GM18505 (cell line): Measurements from ENCODE around the gene TP63.

Source experiments
- ATAC-seq: cut with Tn5 transposase; IDR thresholded peaks from one replicate; pipeline ENCODE4 v1.9.1; 2021; ENCODE audit not compliant: unreplicated experiment
- POLR2A ChIP-seq: IDR thresholded peaks from 4 replicates; pipeline ENCODE4 v1.6.1; 2011; ENCODE audit warnings: borderline replicate concordance; ENCODE audit not compliant: insufficient read depth, insufficient read length; ENCODE audit errors: extremely low read depth

The TP63 gene

DNA sequence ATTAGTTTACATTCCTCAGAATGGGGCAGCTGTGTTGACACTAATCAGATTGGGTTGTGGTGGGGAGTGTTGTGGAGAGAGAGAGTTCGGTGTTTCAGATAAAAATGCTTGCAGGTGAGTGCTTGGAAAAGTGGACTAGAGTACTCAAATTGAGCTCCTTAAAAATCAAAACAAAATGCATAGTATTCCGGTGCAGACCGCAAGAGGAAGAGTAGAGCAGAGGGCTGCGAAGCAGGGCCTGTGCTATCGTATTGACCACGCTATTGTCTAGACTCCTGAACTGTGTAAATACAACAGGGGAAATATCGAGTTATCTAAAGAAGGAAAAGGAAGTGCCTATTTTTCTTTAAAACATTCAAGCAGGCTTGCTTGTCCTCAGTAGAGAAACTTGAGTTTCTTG lies 159.5 kb downstream of the TP63 start:
- ATAC-seq, result no peak
- no peak for TF ChIP-seq POLR2A

DNA sequence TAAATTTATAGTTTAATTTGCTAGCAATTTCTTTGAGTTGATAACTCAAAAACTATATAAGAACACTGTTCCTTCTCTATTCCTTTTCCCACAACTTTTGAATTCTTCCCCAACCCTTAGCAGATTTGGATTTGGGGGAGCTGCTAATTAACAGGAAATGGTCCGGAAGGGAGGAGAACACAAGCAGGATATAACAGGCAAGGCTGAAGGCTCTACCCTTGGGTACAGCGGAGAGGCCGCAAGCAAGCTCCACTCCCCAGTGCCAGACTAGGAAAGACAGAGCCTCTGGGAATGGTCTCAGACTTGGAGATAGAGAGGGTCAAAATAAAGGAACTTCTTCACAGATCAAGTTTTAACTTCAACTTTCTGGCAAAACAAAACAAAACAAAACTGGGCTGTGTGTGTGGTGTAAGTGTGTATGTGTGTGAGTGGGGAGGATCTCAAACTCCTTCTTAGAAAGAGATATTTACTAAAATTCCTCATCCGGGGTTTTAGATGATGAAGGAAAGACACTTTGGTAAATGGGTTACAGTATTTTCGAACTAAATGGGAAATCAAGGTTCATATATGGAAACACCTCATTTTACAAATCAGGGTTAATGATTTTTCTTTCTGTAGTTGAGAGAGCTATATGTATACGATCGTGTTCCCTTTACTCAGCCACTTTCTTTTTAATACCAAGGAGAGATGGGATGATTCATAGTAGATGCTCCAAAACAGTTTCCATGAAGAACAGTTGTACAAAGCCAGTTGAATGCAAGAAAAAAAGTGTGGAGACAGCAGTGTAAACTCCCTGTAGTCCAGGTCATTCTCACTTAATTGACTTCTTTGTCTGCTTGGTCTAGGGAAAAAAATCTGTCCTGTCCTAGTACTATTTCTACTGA lies 161.1 kb downstream of the TP63 start:
- TF ChIP-seq POLR2A, result no peak

DNA sequence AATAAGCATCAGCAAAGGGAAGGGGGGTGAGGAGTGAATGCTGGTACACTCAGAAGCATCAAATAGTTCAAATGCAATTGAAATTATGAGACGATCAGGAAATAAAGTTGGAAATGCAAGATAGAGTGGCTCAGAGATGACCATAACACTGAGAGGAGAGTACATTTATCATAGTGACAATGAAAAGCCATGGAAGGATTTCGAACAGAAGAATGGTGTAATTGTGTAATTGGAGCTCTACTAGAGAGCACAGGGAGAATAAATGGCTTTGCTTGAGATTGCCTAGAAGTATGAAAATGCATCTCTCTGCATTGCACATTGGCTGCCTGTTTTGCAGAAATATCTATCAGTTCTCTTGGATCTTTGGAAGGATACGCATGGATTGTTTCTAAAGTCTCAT lies 163.3 kb downstream of the TP63 start:
- no peak for ATAC-seq
- TF ChIP-seq POLR2A, result no peak

More for the DNA sequence above, 161.1 kb downstream of the TP63 start:
- no peak for ATAC-seq

DNA sequence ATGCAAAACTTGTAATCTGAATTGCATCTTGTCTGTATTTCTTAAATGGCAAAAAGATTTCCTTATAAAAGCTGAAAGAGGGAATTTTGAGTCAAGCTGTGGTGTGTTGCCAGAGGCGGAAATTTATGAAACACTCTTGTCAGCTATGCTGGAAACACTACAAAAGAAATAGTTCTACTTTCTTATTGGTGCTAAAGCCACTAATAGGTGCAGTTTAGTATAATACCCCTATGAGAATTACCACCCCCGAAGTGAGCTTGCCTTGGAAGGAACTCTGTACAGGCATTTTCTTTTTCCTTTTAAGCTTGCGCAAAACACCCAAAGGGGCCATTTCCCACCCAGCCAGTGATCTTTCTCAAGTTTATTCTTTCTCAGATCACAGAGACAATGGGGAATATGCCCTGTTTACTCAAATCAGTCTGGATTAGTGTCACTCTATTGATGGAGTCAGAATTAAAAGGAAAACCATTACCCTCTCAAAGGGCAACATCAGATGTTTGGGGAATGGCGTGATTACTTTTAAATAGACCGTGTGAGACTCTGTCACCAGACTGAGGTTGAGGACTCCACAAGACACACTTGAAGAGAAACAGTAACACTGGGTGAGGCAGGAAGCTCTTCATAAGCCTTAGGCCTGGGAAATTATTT lies 166.0 kb downstream of the TP63 start:
- TF ChIP-seq POLR2A, result no peak
- no peak for ATAC-seq

DNA sequence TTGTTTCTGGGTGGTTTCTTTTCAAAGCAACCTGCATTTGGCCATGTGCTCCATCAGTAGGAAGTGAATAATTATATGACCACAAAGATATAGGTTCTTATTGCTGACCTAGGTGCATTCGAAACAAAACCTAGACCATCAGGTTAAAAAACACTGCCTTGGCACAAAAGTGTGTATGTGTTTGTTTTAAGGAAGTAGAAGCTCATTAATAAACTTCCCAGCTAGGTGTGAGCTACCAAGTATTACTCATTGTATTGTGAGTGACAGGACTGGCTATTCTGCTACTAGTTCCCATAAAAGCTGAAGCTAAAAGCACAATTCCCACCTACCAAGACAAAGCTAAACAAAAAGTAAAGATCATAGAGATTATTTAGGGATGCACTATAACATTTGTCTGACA lies 168.2 kb downstream of the TP63 start:
- no peak for ATAC-seq
- TF ChIP-seq POLR2A, result no peak

DNA sequence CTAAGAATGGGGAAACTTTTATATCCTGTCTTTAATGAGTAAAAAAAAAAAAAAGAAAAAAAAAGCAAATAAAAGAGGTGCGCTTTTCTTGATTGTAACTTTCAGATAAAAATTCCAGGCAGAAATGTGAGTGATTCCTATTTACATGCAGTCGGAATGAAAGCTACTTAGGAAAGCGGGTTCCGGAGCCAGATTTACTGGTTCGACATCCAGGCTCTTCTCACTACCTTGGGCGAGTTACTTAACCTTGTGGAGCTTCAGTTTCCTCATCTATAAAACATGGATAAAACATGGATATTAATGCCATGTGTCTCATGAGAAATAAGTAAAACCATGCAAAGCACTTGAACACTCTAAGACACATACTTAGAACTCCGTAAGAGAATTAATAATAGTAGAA lies 169.2 kb downstream of the TP63 start:
- TF ChIP-seq POLR2A, result no peak
- ATAC-seq, result no peak

DNA sequence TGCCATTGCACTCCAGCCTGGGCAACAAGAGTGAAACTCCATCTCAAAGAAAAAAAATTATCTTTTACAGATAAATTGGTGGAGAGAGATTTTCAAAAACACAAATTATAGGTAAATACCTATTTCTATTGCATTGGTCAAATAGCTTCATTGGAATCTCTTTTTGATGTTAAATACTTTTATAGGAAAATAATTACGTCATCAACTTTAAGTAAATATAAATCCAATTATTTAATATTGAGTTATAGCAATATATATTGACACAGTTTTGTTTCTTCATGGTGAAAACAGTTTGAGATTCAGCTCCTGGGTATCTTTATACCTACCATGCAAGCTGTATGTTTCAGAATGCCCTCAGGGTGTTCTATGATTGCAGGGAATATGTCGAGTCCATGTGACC lies 172.1 kb downstream of the TP63 start:
- TF ChIP-seq POLR2A, result no peak
- no peak for ATAC-seq

DNA sequence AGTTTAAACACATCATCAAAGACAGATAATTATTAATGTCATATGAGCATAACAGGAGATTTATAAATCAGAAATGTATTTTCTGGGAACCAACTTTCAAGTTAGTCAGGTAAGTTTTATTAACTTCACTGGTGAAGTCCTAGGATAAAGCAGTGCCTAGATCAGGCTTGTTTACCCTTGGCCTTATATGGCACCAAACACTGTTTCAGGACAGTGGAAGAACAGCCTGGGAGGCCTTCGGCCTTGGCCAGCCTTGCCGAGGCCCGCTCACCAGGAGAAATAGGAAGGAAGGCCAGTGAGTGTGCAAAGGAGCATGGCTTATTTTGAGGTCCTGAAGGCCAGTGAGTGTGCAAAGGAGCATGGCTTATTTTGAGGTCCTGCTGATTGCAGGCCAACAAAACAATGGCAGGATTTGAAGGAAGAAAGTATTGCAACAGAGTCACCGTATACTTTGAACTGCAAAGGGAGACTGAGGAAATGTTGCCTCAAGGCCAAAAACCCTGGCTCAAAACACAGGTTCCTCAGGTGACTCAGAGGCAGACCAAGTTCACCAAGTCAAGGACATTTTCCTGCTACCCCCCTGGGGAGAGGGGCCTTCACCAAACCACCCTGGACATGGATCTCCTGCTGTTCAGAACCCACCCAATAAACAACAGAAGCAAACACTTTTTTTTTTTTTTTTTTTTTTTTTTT lies 174.3 kb downstream of the TP63 start:
- no peak for ATAC-seq

DNA sequence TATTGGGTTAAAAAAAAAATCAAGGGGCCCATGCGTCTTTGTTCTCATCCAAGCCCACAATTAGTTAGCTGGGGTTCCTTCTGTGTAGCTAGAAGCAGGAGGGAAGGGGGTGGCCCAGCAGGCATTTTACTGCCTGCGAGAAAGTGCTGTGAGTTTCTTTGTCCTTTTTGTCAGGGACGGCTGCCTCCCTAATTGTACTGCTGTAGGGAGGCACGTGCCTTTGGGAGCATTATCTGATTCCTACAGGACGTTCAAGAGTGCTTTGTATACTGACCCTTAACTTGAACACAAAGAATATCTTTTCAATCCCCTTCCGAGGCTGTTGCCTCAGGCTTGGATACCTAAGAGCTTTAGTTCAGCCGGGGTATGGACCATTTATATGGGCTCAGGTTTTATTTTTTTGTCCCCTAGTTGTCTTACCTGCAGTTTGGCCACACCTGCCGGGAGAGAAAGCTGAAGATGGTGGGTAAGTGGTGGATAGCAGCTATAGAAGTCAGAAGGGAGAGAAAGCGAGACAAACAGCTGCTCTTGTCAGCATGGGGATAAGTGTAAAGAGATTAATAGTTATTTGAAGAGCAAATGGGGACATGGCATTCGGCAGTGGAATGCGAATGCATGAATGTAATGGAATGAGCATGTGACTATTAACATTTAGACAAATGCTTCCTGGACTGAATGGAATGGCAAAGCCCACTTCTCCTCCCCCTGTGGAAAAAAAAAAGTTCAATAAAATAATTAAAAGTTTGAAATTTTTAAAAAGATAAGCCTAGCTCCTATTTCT lies 175.2 kb downstream of the TP63 start:
- ATAC-seq, result no peak
- TF ChIP-seq POLR2A, result no peak

More for the DNA sequence above, 174.3 kb downstream of the TP63 start:
- TF ChIP-seq POLR2A, result no peak

DNA sequence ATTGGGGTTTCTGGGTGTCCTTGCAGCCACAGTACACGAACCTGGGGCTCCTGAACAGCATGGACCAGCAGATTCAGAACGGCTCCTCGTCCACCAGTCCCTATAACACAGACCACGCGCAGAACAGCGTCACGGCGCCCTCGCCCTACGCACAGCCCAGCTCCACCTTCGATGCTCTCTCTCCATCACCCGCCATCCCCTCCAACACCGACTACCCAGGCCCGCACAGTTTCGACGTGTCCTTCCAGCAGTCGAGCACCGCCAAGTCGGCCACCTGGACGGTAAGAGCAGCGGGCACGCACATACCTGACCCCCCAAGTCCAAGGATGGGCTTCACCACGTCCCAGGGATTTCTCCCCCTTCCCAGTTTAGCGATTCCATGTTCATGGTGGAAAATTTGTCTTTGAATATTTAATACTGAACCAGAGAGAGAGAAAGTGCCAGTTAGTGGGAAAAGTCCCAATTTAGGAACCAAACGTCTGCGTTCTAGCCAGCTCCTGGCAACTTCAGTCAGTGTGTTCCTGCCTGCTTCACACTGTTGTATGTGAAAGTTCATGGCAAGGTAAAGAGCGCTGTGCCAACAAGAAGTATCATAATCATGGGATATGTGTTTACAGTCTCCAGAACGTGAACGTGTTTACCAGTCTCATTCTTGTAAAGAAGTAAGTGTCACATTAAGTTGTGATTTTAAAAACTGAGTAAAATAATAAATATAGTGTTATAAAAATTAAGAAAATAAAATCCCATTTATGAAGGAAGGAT lies 177.2 kb downstream of the TP63 start:
- TF ChIP-seq POLR2A, result no peak
- ATAC-seq, result no peak

DNA sequence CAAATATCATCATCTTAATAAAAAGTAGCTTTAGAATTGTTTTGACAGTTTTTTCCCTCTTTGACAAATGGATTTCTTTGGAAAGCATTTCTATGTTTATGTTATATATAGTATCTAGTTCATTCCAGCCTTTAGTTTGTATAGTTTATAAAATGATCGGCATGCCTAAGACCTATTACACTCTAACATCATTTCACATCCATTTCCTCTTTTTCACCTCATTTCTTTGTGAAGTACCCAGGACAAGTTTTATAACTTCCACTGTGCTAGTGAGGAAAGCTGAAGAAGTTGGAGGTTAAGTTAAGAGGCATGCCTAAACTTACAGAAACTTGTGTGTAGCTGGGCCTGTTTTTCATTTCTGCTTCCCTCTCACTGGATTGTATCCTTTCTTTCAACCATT lies 178.4 kb downstream of the TP63 start:
- TF ChIP-seq POLR2A, result no peak
- ATAC-seq, result no peak

DNA sequence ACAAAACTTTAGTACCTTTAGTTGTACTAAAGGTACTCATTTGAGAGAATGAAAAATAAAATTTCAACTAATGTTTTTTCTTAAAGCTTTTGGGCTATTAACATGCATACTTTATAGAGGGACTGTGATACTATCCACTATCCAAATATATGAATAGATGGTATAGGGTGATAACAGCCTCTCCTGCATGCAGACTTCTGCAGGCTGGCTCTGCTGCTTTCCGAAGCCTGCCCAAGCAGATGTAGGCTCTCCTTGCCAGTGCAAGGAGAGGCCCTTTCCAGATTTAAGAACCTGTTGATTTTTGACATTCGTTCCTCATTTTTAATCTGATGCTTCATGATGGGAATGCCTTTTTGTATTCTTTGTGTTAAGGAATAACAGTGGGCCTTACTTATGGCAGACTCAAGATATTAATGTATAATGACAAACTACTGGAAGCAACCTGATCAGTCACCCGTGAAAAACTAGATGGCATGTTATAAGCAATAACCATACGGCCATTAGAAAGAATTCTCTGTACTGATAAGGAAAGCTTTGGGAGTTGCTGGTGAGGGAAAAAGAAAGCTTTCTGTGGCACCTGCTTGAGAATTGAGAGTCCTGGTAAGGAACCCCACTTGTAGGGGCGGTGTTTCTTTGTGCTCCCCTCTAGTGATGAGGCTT lies 181.7 kb downstream of the TP63 start:
- ATAC-seq, result no peak
- no peak for TF ChIP-seq POLR2A
